Loucy (cell line): ENCODE measurements around the gene CHN1.

Source experiments
- H2AFZ ChIP-seq: fragments of 200-600 bp; sonication (generic); 2 replicates; pipeline ENCODE4 v1.6.0; 2016; ENCODE audit warnings: antibody characterized with exemption, mild to moderate bottlenecking, low read length, moderate library complexity
- H3F3A ChIP-seq: fragments of 200-600 bp; 2 replicates; pipeline ENCODE4 v1.6.0; 2016; ENCODE audit warnings: antibody characterized with exemption, low read depth, mild to moderate bottlenecking
- H3K27me3 ChIP-seq: fragments of 200-600 bp; sonication (generic); 2 replicates; pipeline ENCODE4 v1.6.1; 2014; ENCODE audit warnings: low read length, mild to moderate bottlenecking; ENCODE audit not compliant: insufficient read depth, poor library complexity, severe bottlenecking
- H3K36me3 ChIP-seq: fragments of 200-600 bp; sonication (generic); 2 replicates; pipeline ENCODE4 v1.6.1; 2016; ENCODE audit warnings: low read length; ENCODE audit not compliant: insufficient read depth
- H3K4me1 ChIP-seq: fragments of 200-600 bp; sonication (generic); 2 replicates; pipeline ENCODE4 v1.5.1; 2014; ENCODE audit warnings: low read length, mild to moderate bottlenecking; ENCODE audit not compliant: insufficient read depth, poor library complexity, severe bottlenecking
- H3K4me2 ChIP-seq: fragments of 200-600 bp; sonication (generic); 2 replicates; pipeline ENCODE4 v1.6.0; 2014; ENCODE audit warnings: antibody characterized with exemption, low read length, low read depth, mild to moderate bottlenecking; ENCODE audit not compliant: poor library complexity, severe bottlenecking
- H3K4me3 ChIP-seq: fragments of 200-600 bp; sonication (generic); 2 replicates; pipeline ENCODE4 v1.5.1; 2014; ENCODE audit warnings: low read length, mild to moderate bottlenecking, mixed read lengths; ENCODE audit not compliant: poor library complexity, severe bottlenecking
- H3K79me2 ChIP-seq: fragments of 200-600 bp; sonication (generic); 2 replicates; pipeline ENCODE4 v1.6.1; 2014; ENCODE audit warnings: low read length; ENCODE audit not compliant: insufficient read depth
- H3K9ac ChIP-seq: fragments of 200-600 bp; sonication (generic); 2 replicates; pipeline ENCODE4 v1.6.0; 2014; ENCODE audit warnings: mild to moderate bottlenecking, low read depth, low read length, moderate library complexity; ENCODE audit not compliant: poor library complexity, severe bottlenecking
- H3K9me2 ChIP-seq: fragments of 200-600 bp; sonication (generic); replicated peaks from 2 replicates; pipeline ENCODE4 v1.6.1; 2016; ENCODE audit warnings: low read depth, low read length, mixed read lengths
- H3K9me3 ChIP-seq: fragments of 200-600 bp; sonication (generic); 2 replicates; pipeline ENCODE4 v1.6.1; 2014; ENCODE audit warnings: mild to moderate bottlenecking, antibody characterized with exemption, low read length, low read depth; ENCODE audit not compliant: insufficient read depth
- H4K20me1 ChIP-seq: fragments of 200-600 bp; sonication (generic); 2 replicates; pipeline ENCODE4 v1.6.0; 2014; ENCODE audit warnings: antibody characterized with exemption, low read length, mild to moderate bottlenecking; ENCODE audit not compliant: insufficient read depth, poor library complexity, severe bottlenecking
- CTCF ChIP-seq: fragments of 200-600 bp; sonication (generic); conservative IDR thresholded peaks from 2 replicates; pipeline ENCODE4 v1.5.1; 2014; ENCODE audit warnings: mild to moderate bottlenecking, antibody characterized with exemption, low read length
- EZH2phosphoT487 ChIP-seq: fragments of 200-600 bp; IDR thresholded peaks from 2 replicates; pipeline ENCODE4 v1.6.1; 2018; ENCODE audit warnings: antibody characterized with exemption, mild to moderate bottlenecking, moderate library complexity, borderline replicate concordance

Gene CHN1

GRCh38 chr2:174775571-174775980 lies 229.6 kb downstream of the CHN1 start:
- no peak overlapping the region for H3K9ac ChIP-seq
- H3K9me3 ChIP-seq: no peaks in the 10 kb centered on the region
- no peaks in the 10 kb centered on the region for H4K20me1 ChIP-seq
- no peak overlapping the region for H3K4me2 ChIP-seq
- TF ChIP-seq EZH2phosphoT487 (no peak), CTCF (no peak)
- H3F3A ChIP-seq: no peaks in the 10 kb centered on the region
- H3K36me3 ChIP-seq: no peaks in the 10 kb centered on the region
- H3K27me3 ChIP-seq: no peaks in the 10 kb centered on the region
- no peaks in the 10 kb centered on the region for H3K79me2 ChIP-seq
- no peaks in the 10 kb centered on the region for H3K9me2 ChIP-seq
- no peak overlapping the region for H3K4me3 ChIP-seq
- H2AFZ ChIP-seq: no peak overlapping the region
- H3K4me1 ChIP-seq: peaks cover 31% of the 10 kb centered on the region

- Histone ChIP-seq H3K9ac (no peak overlapping the region), H3K36me3 (no peaks in the 10 kb centered on the region), H2AFZ (no peak overlapping the region), H3K4me3 (no peak overlapping the region), H3K9me2 (no peaks in the 10 kb centered on the region), H3K9me3 (no peaks in the 10 kb centered on the region), H3K27me3 (no peaks in the 10 kb centered on the region), H4K20me1 (no peaks in the 10 kb centered on the region), H3K4me2 (no peak overlapping the region), H3F3A (no peaks in the 10 kb centered on the region), H3K4me1 (peaks cover 28% of the 10 kb centered on the region), H3K79me2 (no peaks in the 10 kb centered on the region)
- TF ChIP-seq EZH2phosphoT487: no peak
- no peak for TF ChIP-seq CTCF
Measured at GRCh38 chr2:174774886-174775285, 230.3 kb downstream of the CHN1 start.

GRCh38 chr2:174773215-174773614 lies 232.0 kb downstream of the CHN1 start:
- Histone ChIP-seq H2AFZ (no peak overlapping the region), H3K4me3 (no peak overlapping the region), H3K79me2 (no peaks in the 10 kb centered on the region), H3K9me3 (no peaks in the 10 kb centered on the region), H3K9ac (no peak overlapping the region), H3K27me3 (no peaks in the 10 kb centered on the region), H3F3A (no peaks in the 10 kb centered on the region), H3K4me2 (no peak overlapping the region), H3K36me3 (no peaks in the 10 kb centered on the region), H3K4me1 (peaks cover 11% of the 10 kb centered on the region), H3K9me2 (no peaks in the 10 kb centered on the region), H4K20me1 (no peaks in the 10 kb centered on the region)
- no peak for TF ChIP-seq CTCF
- no peak for TF ChIP-seq EZH2phosphoT487
